DMS153 treated with DMSO at 0.1 percent for 48 hours (cell line): Measurements from ENCODE around the gene LAMTOR3.
"Not testable (repeated sequence)": the region's sequence is repeated elsewhere in the genome, so short reads cannot be mapped to it uniquely, and the experiment has no call there.

ENCODE experiments used
- DNase-seq: peaks from one replicate; lab custom pipeline; 2025; ENCODE audit not compliant: unreplicated experiment; lab: John Stamatoyannopoulos, UW

LAMTOR3 gene

GRCh38 chr4:99832758-99833157, 61.5 kb downstream of the LAMTOR3 start:
- DNase-seq, result no peak

- DNase-seq, result no peak
Measured at GRCh38 chr4:99832321-99832720, 61.9 kb downstream of the LAMTOR3 start.

DNA sequence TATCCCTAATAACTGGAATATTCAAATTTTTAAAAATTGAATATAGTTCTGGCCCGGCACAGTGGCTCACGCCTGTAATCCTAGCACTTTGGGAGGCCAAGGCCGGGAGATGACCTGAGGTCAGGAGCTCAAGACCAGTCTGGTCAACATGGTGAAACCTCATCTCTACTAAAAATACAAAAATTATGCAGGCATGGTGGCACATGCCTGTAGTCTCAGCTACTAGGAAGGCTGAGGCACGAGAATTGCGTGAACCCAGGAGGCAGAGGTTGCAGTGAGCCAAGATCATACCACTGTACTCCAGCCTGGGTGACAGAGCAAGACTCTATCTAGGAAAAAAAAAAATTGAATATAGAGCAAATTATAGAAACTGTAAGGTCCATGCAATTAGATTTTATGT, 64.2 kb downstream of the LAMTOR3 start:
- not testable (repeated sequence) for DNase-seq

GRCh38 chr4:99828477-99828876, 65.8 kb downstream of the LAMTOR3 start:
- no peak for DNase-seq
